ENCODE measurements around the gene SORL1.

GRCh38 chr11:121512468-121513465, 60.7 kb downstream of the SORL1 start:
- TF ChIP-seq CTCF (IDR thresholded peaks at IDR 0.05), result no peak
- TF ChIP-seq POLR2A (IDR thresholded peaks at IDR 0.05), result no peak
- no peak for TF ChIP-seq EP300 (IDR thresholded peaks at IDR 0.05)
- no peak for TF ChIP-seq POLR2AphosphoS5 (IDR thresholded peaks at IDR 0.05)

Measured in suprapubic skin (tissue), 4 donors.